WTC11 (cell line): ENCODE measurements around the gene CSE1L. TPM values are rescaled to one million over a fixed set of nuclear protein-coding genes. Genes with fewer than 3 reads are reported as not detected.
A peak's percentile ranks its signal among the peaks of the same experiment; 100 is the strongest.

Source experiments
- ATAC-seq: fragments of 200-7000 bp; cut with Tn5 transposase; 2 replicates; pipeline ENCODE4 v1.10.0; 2021; ENCODE audit warnings: mild to moderate bottlenecking, moderate library complexity
- CTCF ChIA-PET: fragments of 300-600 bp; sonication (Branson Sonifier 250); formaldehyde crosslinking; loops from one replicate; lab custom pipeline; 2021; ENCODE audit warnings: antibody characterized with exemption; lab: Charles Lee
- POLR2A ChIA-PET: fragments of 350-600 bp; sonication (Branson Sonifier 250); formaldehyde crosslinking; loops from one replicate; lab custom pipeline; 2021; ENCODE audit warnings: antibody characterized with exemption; lab: Charles Lee
- DNase-seq: peaks from one replicate; pipeline ENCODE4 v3.0.0; 2021; ENCODE audit warnings: low spot score
- H3K27ac Mint-ChIP-seq: 2 replicates; pipeline ENCODE4 v1.8.0; 2021; ENCODE audit warnings: mixed read lengths
- H3K27me3 Mint-ChIP-seq: 2 replicates; pipeline ENCODE4 v1.8.0; 2021; ENCODE audit warnings: low read depth, mild to moderate bottlenecking, moderate library complexity, mixed read lengths
- H3K36me3 Mint-ChIP-seq: 2 replicates; pipeline ENCODE4 v1.8.0; 2021; ENCODE audit warnings: mixed read lengths
- H3K4me1 Mint-ChIP-seq: 2 replicates; pipeline ENCODE4 v1.8.0; 2022; ENCODE audit warnings: mixed read lengths
- H3K4me3 Mint-ChIP-seq: 2 replicates; pipeline ENCODE4 v1.8.0; 2021; ENCODE audit warnings: mild to moderate bottlenecking, moderate library complexity, mixed read lengths
- H3K9me3 Mint-ChIP-seq: 2 replicates; pipeline ENCODE4 v1.8.0; 2021; ENCODE audit warnings: mixed read lengths
- ARID4B ChIP-seq: sonication (generic); formaldehyde crosslinking; IDR thresholded peaks from 2 replicates; pipeline ENCODE4 v1.8.0; 2023; ENCODE audit warnings: missing genetic modification reagents, mild to moderate bottlenecking, borderline replicate concordance
- CTCF ChIP-seq: fragments of 200-600 bp; IDR thresholded peaks from 2 replicates; pipeline ENCODE4 v1.8.0; 2022; ENCODE audit warnings: antibody characterized with exemption
- ELF4 ChIP-seq: sonication (generic); formaldehyde crosslinking; IDR thresholded peaks from 2 replicates; pipeline ENCODE4 v1.8.1; 2022; ENCODE audit warnings: low read depth, mild to moderate bottlenecking, moderate library complexity, missing genetic modification reagents
- ESRRA ChIP-seq: sonication (generic); formaldehyde crosslinking; IDR thresholded peaks from 2 replicates; pipeline ENCODE4 v1.8.1; 2022; ENCODE audit warnings: mild to moderate bottlenecking, missing genetic modification reagents, borderline replicate concordance
- GABPB1 ChIP-seq: sonication (generic); formaldehyde crosslinking; IDR thresholded peaks from 2 replicates; pipeline ENCODE4 v1.8.1; 2023; ENCODE audit warnings: mild to moderate bottlenecking, missing genetic modification reagents
- HMGXB4 ChIP-seq: sonication (generic); formaldehyde crosslinking; IDR thresholded peaks from 2 replicates; pipeline ENCODE4 v1.8.1; 2023; ENCODE audit warnings: mild to moderate bottlenecking, moderate library complexity, missing genetic modification reagents
- JAZF1 ChIP-seq: fragments of 250-450 bp; sonication (Bioruptor Pico); IDR thresholded peaks from 2 replicates; pipeline ENCODE4 v1.9.0; 2021; ENCODE audit warnings: moderate library complexity, mild to moderate bottlenecking, inconsistent platforms
- SOX15 ChIP-seq: fragments of 250-450 bp; sonication (Bioruptor Pico); IDR thresholded peaks from 2 replicates; pipeline ENCODE4 v1.9.0; 2021; ENCODE audit warnings: mild to moderate bottlenecking
- USF1 ChIP-seq: sonication (generic); formaldehyde crosslinking; IDR thresholded peaks from 2 replicates; pipeline ENCODE4 v1.8.0; 2022; ENCODE audit warnings: mild to moderate bottlenecking, missing genetic modification reagents
- ZBTB43 ChIP-seq: sonication (generic); formaldehyde crosslinking; IDR thresholded peaks from 2 replicates; pipeline ENCODE4 v1.8.1; 2023; ENCODE audit warnings: mild to moderate bottlenecking, missing genetic modification reagents
- ZMAT4 ChIP-seq: fragments of 250-450 bp; sonication (Bioruptor Pico); IDR thresholded peaks from 2 replicates; pipeline ENCODE4 v1.9.0; 2021; ENCODE audit warnings: mild to moderate bottlenecking
- ZNF138 ChIP-seq: sonication (generic); formaldehyde crosslinking; conservative IDR thresholded peaks from 2 replicates; pipeline ENCODE4 v1.8.1; 2022; ENCODE audit warnings: mild to moderate bottlenecking, moderate library complexity, missing genetic modification reagents
- ZNF512 ChIP-seq: sonication (generic); formaldehyde crosslinking; IDR thresholded peaks from 2 replicates; pipeline ENCODE4 v1.8.1; 2022; ENCODE audit warnings: missing genetic modification reagents, borderline replicate concordance
- ZNF532 ChIP-seq: fragments of 250-450 bp; sonication (Bioruptor Pico); IDR thresholded peaks from 2 replicates; pipeline ENCODE4 v1.9.0; 2021; ENCODE audit warnings: mild to moderate bottlenecking, borderline replicate concordance
- total RNA-seq: library from RNA; stranded (reverse); gene quantifications from 3 replicates; pipeline ENCODE4 v1.2.3, GENCODE V29; 2021

Gene CSE1L
- total RNA-seq, 1 experiment from 2014 or later, result 192 TPM

- ChIA-PET POLR2A (no interaction called here), CTCF (no interaction called here)
- Mint-ChIP-seq H3K9me3 (no peaks in the 10 kb centered on the region), H3K4me3 (no peak overlapping the region), H3K27ac (no peak overlapping the region; the same call in 1 of the 2 replicates), H3K4me1 (no peaks in the 10 kb centered on the region)
- no peak for ATAC-seq
- no peak for TF ChIP-seq ZBTB43 (CRISPR knock-in tag)
- TF ChIP-seq, all 79 proteins: peak for 0
- Mint-ChIP-seq H3K27me3 (no peaks in the 10 kb centered on the region), H3K36me3 (peaks cover 16% of the 10 kb centered on the region)
- DNase-seq, result no peak
These were observed 11.9 kb upstream of the CSE1L start for GRCh38 chr20:49034070-49034732.

GRCh38 chr20:49037962-49038387 is 8.1 kb upstream of the CSE1L start:
- Mint-ChIP-seq H3K9me3 (no peaks in the 10 kb centered on the region), H3K36me3 (peaks cover 6% of the 10 kb centered on the region), H3K4me3 (no peak overlapping the region), H3K4me1 (no peaks in the 10 kb centered on the region), H3K27me3 (no peaks in the 10 kb centered on the region), H3K27ac (peak overlapping the region; percentile 89)
- ATAC-seq (no peak), DNase-seq (no peak)
- POLR2A ChIA-PET, result interaction anchor here (0.6 to 1.4 kb wide), 2 partner anchors 8 to 95 kb away, joined by 3 to 5 read pairs; partner anchors contain the start of gene CSE1L
- CTCF ChIA-PET, result interaction anchor here (0.8 kb wide), 1 partner anchor 9 kb away, joined by 3 read pairs; no protein-coding TSS in a partner anchor
- TF ChIP-seq SOX15 (CRISPR knock-in tag) (no peak), ZNF532 (CRISPR knock-in tag) (no peak), ZNF512 (CRISPR knock-in tag) (no peak), ESRRA (CRISPR knock-in tag) (no peak), USF1 (CRISPR knock-in tag) (no peak), ELF4 (CRISPR knock-in tag) (no peak), CTCF (no peak), ARID4B (CRISPR knock-in tag) (no peak), HMGXB4 (no peak), ZMAT4 (no peak), GABPB1 (CRISPR knock-in tag) (no peak), ZNF138 (CRISPR knock-in tag) (no peak), JAZF1 (CRISPR knock-in tag) (no peak)
